HUES48 (cell line): Measurements from ENCODE around the gene LRRK2.
"Not testable (repeated sequence)": the region's sequence is repeated elsewhere in the genome, so short reads cannot be mapped to it uniquely, and the experiment has no call there.

Source experiments
- H3K27ac ChIP-seq: one replicate; pipeline ENCODE4 v1.7.0; 2013; ENCODE audit warnings: low read depth, low read length, inconsistent platforms
- H3K27me3 ChIP-seq: 2 replicates; pipeline ENCODE4 v1.6.1; 2013; ENCODE audit warnings: mild to moderate bottlenecking, low read length; ENCODE audit not compliant: control insufficient read depth, insufficient read depth
- H3K36me3 ChIP-seq: 2 replicates; pipeline ENCODE4 v1.6.1; 2013; ENCODE audit warnings: low read length; ENCODE audit not compliant: control insufficient read depth, insufficient read depth
- H3K4me1 ChIP-seq: 2 replicates; pipeline ENCODE4 v1.6.1; 2013; ENCODE audit warnings: mild to moderate bottlenecking, low read length; ENCODE audit not compliant: control insufficient read depth, insufficient read depth
- H3K4me3 ChIP-seq: 2 replicates; pipeline ENCODE4 v1.5.1; 2013; ENCODE audit warnings: mild to moderate bottlenecking, low read depth, low read length
- H3K9ac ChIP-seq: 2 replicates; pipeline ENCODE4 v1.6.1; 2013; ENCODE audit warnings: mild to moderate bottlenecking, low read depth, low read length, moderate library complexity
- H3K9me3 ChIP-seq: 2 replicates; pipeline ENCODE4 v1.6.1; 2013; ENCODE audit warnings: low read length; ENCODE audit not compliant: control insufficient read depth, insufficient read depth

LRRK2 gene

DNA sequence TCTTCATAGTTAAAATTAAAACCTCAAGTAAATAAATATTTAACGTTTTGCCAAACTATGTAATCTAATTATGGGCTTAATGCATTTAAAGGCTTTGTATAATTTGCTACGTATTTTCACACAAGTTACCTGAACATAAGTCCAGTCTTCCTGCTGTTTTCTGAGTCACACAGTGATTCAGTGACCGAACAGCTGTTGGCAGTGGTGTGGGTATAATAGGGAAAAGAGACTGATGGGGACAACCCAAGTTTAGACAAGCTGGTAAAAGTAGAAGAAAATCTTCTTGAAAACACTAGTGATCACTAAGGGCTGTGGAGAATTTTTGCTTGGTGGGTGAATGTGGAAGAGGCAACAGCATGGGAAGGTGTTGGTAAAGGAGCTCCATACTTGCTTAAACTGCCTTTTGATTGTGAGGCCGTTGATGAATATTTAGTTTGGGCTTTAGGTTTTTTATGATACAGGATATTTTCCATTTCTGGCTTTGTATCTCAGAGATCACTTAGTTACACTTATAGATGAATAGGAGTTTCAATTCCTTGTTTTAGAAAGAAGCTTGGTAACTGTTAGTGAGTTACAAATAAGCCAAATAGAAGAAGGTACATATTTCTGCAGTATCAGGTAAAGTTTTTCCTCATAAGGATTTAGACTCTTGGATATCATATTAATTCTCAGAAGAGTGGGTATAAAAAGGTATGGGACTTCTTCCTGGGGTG, 23.9 kb downstream of the LRRK2 start:
- H3K9me3 ChIP-seq: no peaks in the 10 kb centered on the region
- H3K4me1 ChIP-seq: no peaks in the 10 kb centered on the region
- no peak overlapping the region for H3K9ac ChIP-seq
- no peaks in the 10 kb centered on the region for H3K27me3 ChIP-seq
- no peak overlapping the region for H3K27ac ChIP-seq
- no peak overlapping the region for H3K4me3 ChIP-seq
- no peaks in the 10 kb centered on the region for H3K36me3 ChIP-seq

DNA sequence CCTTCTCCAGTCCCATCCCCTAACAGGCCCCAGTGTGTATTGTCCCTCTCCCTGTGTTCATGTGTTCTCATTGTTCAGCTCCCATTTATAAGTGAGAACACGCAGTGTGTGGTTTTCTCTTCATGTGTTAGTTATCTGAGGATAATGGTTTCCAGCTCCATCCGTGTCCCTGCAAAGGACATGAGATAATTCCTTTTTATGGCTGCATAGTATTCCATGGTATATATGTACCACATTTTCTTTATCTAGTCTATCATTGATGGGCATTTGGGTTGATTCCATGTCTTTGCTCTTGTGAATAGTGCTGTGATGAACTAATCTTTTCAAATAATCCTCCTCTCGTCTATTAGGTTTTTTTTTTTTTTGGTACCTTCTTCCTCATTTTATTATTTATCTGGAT, 25.9 kb downstream of the LRRK2 start:
- H3K36me3 ChIP-seq, H3K9me3 ChIP-seq, H3K9ac ChIP-seq, H3K4me1 ChIP-seq, H3K27me3 ChIP-seq, H3K27ac ChIP-seq, H3K4me3 ChIP-seq: not testable (repeated sequence)

DNA sequence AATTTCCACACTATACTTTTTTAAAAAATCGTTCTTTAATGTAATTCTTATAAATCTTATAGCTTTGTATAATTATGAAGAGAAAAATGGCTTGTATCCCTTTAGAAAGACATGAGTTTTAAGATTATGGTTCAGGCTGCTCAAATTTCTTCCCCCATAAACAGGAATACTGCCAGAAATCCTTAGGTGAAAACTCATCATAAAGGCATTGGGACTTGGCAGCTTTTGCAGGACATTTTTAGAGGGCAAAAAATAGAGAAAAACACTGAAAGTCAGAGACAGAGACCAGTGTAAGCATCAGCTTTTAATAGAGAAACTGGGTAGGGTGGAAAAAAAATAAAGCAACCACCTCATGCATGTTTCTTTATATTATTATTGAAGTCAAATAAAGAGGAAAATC, 29.1 kb downstream of the LRRK2 start:
- no peak overlapping the region for H3K9ac ChIP-seq

DNA sequence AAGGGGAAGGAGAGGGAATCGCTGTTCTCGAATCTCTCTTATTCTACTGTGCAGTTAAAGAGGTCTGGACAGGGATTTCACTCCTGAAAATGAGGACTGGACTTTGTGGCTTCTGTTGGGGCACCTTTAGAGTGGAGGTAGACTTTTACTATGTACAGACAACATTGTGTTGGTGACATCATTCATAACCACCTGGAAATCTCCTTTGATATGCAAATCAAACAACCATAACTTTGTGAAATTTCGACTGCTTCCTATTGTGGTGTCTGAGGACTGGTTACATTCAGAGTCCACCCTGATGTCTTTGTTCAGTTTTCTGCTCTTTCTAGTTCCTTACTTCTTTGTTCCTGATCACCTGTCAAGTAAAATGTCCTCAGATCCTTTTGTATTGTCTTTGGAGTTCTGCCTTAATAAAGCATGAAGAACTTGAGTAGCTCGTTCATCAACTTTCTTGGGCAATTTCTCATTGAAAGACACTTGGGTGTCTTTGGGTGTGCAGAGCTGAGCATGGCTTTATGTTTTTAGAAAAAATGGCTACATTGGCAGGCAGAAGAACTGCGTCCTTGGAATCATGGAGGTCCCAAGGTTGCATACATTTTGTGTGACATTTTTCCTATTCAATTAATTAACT, 29.8 kb downstream of the LRRK2 start:
- Histone ChIP-seq H3K27me3 (no peaks in the 10 kb centered on the region), H3K9ac (no peak overlapping the region), H3K36me3 (no peaks in the 10 kb centered on the region), H3K27ac (no peak overlapping the region), H3K9me3 (no peaks in the 10 kb centered on the region), H3K4me1 (peaks cover 3% of the 10 kb centered on the region; the same call in 1 of the 2 replicates), H3K4me3 (no peak overlapping the region)

More for the DNA sequence above, 29.1 kb downstream of the LRRK2 start:
- Histone ChIP-seq H3K36me3 (no peaks in the 10 kb centered on the region), H3K9me3 (no peaks in the 10 kb centered on the region), H3K4me3 (no peak overlapping the region), H3K4me1 (peaks cover 3% of the 10 kb centered on the region; the same call in 1 of the 2 replicates), H3K27me3 (no peaks in the 10 kb centered on the region), H3K27ac (no peak overlapping the region)

DNA sequence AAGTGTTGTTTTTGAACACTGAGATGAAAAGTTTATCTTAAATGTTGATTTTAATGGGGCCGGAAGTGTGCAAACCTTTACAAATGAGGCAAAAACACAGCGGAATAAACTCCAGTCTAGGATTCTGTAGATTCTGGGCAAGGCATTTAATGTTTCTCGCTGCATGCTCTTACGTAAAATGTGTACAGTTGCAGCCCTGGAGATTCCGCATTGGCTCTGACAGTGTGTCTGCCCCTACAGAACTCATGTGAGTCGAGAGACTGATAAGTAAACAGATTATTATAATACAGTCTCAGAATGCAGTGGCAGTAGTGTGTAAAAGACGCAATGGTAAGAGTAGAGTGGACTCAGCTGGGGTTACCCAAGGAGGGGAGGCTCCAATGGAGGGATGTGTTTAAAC, 33.6 kb downstream of the LRRK2 start:
- Histone ChIP-seq H3K36me3 (no peaks in the 10 kb centered on the region), H3K9me3 (no peaks in the 10 kb centered on the region), H3K9ac (no peak overlapping the region), H3K27ac (no peak overlapping the region), H3K4me3 (no peak overlapping the region), H3K27me3 (no peaks in the 10 kb centered on the region), H3K4me1 (peaks cover 3% of the 10 kb centered on the region; the same call in 1 of the 2 replicates)

DNA sequence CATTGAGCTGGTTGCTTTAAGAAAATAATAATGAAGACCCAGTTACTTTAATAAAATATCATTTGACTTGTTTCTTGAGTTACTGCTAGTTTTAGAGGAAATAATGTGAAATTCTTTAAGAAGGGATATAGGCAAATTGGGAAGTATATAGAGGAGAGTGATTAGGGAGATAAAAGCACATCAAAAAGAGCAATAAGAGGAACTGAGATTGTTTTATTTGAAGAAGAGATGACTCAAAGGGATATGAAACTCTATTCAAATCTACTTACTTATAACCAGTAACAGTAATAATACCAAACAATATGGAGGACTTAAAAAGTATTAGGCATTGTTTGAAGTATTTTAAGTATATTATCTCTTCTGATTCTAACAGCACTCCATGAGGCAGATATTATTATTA, 37.1 kb downstream of the LRRK2 start:
- Histone ChIP-seq H3K36me3 (no peaks in the 10 kb centered on the region), H3K27me3 (no peaks in the 10 kb centered on the region), H3K27ac (no peak overlapping the region), H3K9ac (no peak overlapping the region), H3K4me3 (no peak overlapping the region), H3K9me3 (no peaks in the 10 kb centered on the region), H3K4me1 (no peaks in the 10 kb centered on the region)

DNA sequence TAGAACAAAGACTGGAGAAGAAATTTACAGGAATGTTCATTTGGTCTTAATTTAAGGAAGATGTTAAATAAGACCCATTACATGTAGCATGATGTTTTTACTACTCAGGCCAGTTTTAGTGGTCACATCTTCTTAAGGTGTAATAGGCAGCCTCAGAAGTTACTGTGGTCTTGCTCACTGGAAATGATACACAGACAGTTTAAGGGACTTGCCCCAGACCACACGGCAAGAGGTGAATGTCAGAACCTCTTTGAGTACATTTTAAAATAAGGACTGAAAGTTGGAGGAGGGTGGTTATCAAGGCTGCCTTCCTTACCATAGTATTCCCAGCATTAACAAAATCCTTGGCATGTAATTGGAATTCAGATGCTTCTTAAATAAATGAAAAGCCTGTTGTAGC, 37.9 kb downstream of the LRRK2 start:
- Histone ChIP-seq H3K27ac (no peak overlapping the region), H3K9me3 (no peaks in the 10 kb centered on the region), H3K4me1 (no peaks in the 10 kb centered on the region), H3K4me3 (no peak overlapping the region), H3K36me3 (no peaks in the 10 kb centered on the region), H3K9ac (no peak overlapping the region), H3K27me3 (no peaks in the 10 kb centered on the region)

DNA sequence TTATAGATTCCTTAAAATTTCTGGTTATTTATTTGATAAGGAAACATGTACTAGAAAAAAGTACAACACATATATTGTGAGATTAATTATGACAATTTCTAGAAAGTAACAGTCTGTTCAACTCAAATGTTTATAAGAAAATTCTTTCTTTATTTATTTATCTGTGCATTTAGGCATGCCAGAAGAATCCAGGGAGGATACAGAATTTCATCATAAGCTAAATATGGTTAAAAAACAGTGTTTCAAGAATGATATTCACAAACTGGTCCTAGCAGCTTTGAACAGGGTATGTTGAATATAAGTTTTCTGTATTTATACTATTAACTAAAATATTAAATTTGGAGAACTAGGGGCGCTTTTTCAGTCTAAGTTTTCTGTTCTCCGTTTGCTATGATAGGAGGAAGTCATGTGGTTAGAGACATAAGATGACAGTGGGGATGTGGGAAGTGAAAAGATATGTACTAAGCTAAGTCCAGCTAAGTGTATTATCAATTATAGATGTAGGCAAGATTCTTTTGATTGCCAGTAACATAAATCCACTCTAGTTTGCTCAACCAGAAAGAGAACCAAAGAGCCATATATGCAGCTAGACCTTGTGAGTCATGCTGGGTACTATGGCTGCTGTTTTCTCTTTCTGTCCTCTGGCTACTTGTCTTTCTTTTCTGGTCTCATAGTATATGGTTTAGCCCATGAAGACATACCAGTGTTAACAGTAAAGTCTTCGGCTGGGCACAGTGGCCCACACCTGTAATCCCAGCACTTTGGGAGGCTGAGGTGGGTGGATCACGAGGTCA, 39.0 kb downstream of the LRRK2 start:
- H3K4me1 ChIP-seq: no peaks in the 10 kb centered on the region
- no peak overlapping the region for H3K9ac ChIP-seq
- no peak overlapping the region for H3K27ac ChIP-seq
- H3K4me3 ChIP-seq: no peak overlapping the region
- H3K9me3 ChIP-seq: no peaks in the 10 kb centered on the region
- no peaks in the 10 kb centered on the region for H3K27me3 ChIP-seq
- no peaks in the 10 kb centered on the region for H3K36me3 ChIP-seq

DNA sequence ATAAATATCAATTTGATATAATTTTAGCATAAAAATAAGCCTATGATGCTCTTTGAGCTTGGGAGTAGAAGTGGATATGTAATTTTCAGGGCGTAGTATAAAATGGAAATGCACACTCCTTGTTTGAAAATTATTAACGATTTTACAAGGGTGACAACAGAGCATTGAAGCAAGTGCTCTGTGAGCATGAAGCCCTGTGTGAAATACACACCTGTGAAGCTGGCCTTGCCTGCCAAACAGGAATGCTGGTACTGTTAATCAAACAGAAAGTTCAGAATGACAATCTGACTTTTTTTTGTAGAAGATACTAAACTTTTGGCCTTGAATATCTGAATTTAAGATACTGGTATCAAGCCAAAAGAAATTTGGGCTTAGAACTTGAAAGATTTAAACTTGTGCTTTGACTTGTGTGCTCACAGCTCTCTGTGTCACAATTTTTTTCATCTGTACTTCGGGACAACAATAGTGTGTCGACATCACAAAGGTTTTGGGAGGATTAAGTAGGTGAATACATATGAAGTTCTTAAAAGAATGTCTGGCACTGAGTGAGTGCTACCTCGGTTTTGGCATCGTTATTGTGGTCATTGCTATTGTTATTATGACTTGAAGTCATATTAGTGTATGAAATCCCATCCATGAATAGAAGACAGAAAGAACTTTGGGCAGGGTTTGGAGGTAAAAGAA, 47.3 kb downstream of the LRRK2 start:
- Histone ChIP-seq H3K9ac (no peak overlapping the region), H3K9me3 (no peaks in the 10 kb centered on the region), H3K27me3 (no peaks in the 10 kb centered on the region), H3K4me1 (no peaks in the 10 kb centered on the region), H3K36me3 (no peaks in the 10 kb centered on the region), H3K27ac (no peak overlapping the region), H3K4me3 (no peak overlapping the region)

DNA sequence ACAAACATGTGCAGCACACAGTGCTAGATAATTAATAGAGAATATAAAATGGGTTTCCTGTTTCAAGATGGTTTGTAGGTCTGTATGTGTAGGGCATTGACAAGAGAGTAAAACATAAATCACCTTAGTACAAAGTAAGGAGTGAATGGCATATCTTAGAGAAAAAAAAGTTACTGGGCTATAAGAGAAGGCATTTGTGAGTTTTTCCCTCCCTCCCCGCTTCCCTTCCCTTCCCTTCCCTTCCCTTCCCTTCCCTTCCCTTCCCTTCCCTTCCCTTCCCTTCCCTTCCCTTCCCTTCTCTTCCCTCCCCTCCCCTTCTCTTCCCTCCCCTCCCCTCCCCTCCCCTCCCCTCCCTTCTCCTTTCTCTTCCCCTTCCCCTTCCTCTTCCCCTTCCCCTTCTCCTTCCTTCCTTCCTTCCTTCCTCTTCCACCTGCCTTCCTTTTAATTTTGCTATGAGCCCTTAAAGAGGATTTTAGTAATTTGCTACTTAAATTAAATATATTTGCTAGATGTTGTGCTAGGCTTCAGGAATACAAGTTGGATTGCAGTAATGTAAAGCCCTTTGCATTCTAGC, 57.1 kb downstream of the LRRK2 start:
- H3K4me1 ChIP-seq: no peaks in the 10 kb centered on the region
- no peak overlapping the region for H3K4me3 ChIP-seq
- H3K27ac ChIP-seq: no peak overlapping the region
- H3K9ac ChIP-seq: no peak overlapping the region
- H3K9me3 ChIP-seq: no peaks in the 10 kb centered on the region
- no peaks in the 10 kb centered on the region for H3K36me3 ChIP-seq
- H3K27me3 ChIP-seq: no peaks in the 10 kb centered on the region
